ENCODE data around the gene SLPI.

DNA sequence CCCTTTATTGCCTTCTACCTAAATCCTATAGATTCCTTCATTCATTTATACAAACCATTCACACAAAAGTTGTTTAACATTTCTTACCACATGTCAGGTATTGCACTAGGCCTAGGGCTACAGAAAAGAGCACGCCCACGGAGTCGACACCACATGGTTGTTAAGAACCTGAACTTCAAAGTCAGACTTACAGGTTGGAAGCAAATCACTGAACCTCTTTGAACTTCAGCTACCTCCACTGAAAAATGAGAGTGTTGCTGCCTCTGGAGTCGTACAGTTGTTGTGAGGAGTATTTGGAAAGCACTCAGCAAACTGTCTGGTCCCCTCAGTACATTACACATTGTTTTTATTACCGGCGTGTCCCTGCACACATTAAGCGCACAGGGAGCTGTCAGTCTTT is 3.3 kb upstream of the SLPI start:
- TF ChIP-seq CTCF (IDR thresholded peaks at IDR 0.05; ENCODE audit: borderline replicate concordance, extremely low read depth, low read length, poor library complexity, severe bottlenecking) (no peak), EZH2 (IDR thresholded peaks at IDR 0.05; ENCODE audit: borderline replicate concordance, low read depth, low read length, severe bottlenecking) (no peak)
